ENCODE measurements around the gene TACC2. TPM values are rescaled to one million over a fixed set of nuclear protein-coding genes. Genes with fewer than 3 reads are reported as not detected.

TACC2 gene
- total RNA-seq, 2 experiments from 2014 or later, result not detected

- CTCF ChIA-PET, result no interaction called here
- Mint-ChIP-seq H3K4me3 (no peak overlapping the region), H3K9me3 (no peaks in the 10 kb centered on the region), H3K36me3 (ENCODE audit: low read depth) (no peaks in the 10 kb centered on the region), H3K27ac (no peak overlapping the region), H3K4me1 (ENCODE audit: low read depth) (peaks cover under 1% of the 10 kb centered on the region), H3K27me3 (peaks cover 40% of the 10 kb centered on the region)
- POLR2A ChIA-PET, result no interaction called here
- intact Hi-C loops (cut with micrococcal nuclease), result no loop called here
- ATAC-seq, result no peak
- no peak for DNase-seq
- TF ChIP-seq, protein P1, sequence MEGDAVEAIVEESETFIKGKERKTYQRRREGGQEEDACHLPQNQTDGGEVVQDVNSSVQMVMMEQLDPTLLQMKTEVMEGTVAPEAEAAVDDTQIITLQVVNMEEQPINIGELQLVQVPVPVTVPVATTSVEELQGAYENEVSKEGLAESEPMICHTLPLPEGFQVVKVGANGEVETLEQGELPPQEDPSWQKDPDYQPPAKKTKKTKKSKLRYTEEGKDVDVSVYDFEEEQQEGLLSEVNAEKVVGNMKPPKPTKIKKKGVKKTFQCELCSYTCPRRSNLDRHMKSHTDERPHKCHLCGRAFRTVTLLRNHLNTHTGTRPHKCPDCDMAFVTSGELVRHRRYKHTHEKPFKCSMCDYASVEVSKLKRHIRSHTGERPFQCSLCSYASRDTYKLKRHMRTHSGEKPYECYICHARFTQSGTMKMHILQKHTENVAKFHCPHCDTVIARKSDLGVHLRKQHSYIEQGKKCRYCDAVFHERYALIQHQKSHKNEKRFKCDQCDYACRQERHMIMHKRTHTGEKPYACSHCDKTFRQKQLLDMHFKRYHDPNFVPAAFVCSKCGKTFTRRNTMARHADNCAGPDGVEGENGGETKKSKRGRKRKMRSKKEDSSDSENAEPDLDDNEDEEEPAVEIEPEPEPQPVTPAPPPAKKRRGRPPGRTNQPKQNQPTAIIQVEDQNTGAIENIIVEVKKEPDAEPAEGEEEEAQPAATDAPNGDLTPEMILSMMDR (IDR thresholded peaks at IDR 0.05), result no peak
Observed at GRCh38 chr10:122159141-122159970, 170.4 kb downstream of the TACC2 start.

GRCh38 chr10:122161795-122162194 lies 172.8 kb downstream of the TACC2 start:
- H3K4me3 Mint-ChIP-seq, result no peak overlapping the region

DNA sequence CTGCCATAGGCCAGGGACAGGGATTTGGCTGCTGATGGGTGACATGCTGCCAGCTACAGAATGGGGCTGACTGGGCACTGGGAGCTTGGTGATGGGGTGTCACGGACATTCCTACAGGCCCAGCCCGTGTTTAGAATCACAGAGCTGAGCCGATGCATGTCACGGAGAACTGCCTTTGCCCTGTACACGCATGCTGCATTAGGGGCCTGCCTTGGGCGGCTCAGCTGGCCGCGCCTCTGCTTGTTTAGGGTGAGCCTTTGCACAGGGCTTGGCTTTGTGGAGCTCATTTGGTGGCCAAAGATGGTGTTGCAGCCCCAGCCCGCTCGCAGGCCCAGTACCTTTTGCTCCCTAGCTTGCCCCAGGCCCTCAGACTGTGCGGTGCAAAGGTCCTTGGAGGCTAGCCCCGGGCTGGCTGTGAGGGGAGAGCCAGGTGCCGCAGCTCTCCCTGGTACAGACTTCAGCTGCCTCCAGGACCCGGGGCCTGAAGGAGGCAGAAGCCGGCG lies 173.8 kb downstream of the TACC2 start:
- no peak overlapping the region for H3K4me3 Mint-ChIP-seq
- H3K27me3 Mint-ChIP-seq, result peaks cover 57% of the 10 kb centered on the region
- CTCF ChIA-PET, result no interaction called here
- ATAC-seq (no peak), DNase-seq (no peak)
- no peaks in the 10 kb centered on the region for H3K9me3 Mint-ChIP-seq
- H3K4me1 Mint-ChIP-seq (ENCODE audit: low read depth), result peaks cover 2% of the 10 kb centered on the region
- intact Hi-C loops (cut with micrococcal nuclease), result no loop called here
- H3K36me3 Mint-ChIP-seq (ENCODE audit: low read depth), result no peaks in the 10 kb centered on the region
- POLR2A ChIA-PET, result interaction anchor here (0.5 kb wide), 1 partner anchor 156 kb away, joined by 3 read pairs; no protein-coding TSS in a partner anchor
- TF ChIP-seq, protein P1 (IDR thresholded peaks at IDR 0.05), result no peak
- H3K27ac Mint-ChIP-seq, result no peak overlapping the region

More at GRCh38 chr10:122161795-122162194, 172.8 kb downstream of the TACC2 start:
- DNase-seq (no peak), ATAC-seq (no peak)
- intact Hi-C loops (cut with micrococcal nuclease), result no loop called here
- Mint-ChIP-seq H3K4me1 (ENCODE audit: low read depth) (peaks cover 2% of the 10 kb centered on the region), H3K9me3 (no peaks in the 10 kb centered on the region), H3K27me3 (peaks cover 52% of the 10 kb centered on the region), H3K36me3 (ENCODE audit: low read depth) (no peaks in the 10 kb centered on the region), H3K27ac (no peak overlapping the region)
- TF ChIP-seq, protein P1 (IDR thresholded peaks at IDR 0.05), result no peak
- ChIA-PET POLR2A (no interaction called here), CTCF (interaction anchor here (1.3 kb wide), 1 partner anchor 19 kb away, joined by 3 read pairs; no protein-coding TSS in a partner anchor)

GRCh38 chr10:122163174-122164022 lies 174.4 kb downstream of the TACC2 start:
- ChIA-PET CTCF (no interaction called here), POLR2A (interaction anchor here (0.5 kb wide), 1 partner anchor 157 kb away, joined by 3 read pairs; no protein-coding TSS in a partner anchor)
- no peak overlapping the region for H3K4me3 Mint-ChIP-seq
- no peaks in the 10 kb centered on the region for H3K36me3 Mint-ChIP-seq (ENCODE audit: low read depth)
- TF ChIP-seq, protein P1 (IDR thresholded peaks at IDR 0.05), result no peak
- no peaks in the 10 kb centered on the region for H3K9me3 Mint-ChIP-seq
- DNase-seq (peak; percentile 17), ATAC-seq (peak; percentile 7)
- no peak overlapping the region for H3K27ac Mint-ChIP-seq
- peaks cover 2% of the 10 kb centered on the region for H3K4me1 Mint-ChIP-seq (ENCODE audit: low read depth)
- H3K27me3 Mint-ChIP-seq, result peaks cover 57% of the 10 kb centered on the region
- intact Hi-C loops (cut with micrococcal nuclease), result no loop called here

Measured in activated CD8-positive, alpha-beta T cell treated with anti-CD3 and anti-CD28 coated beads for 36 hours (primary cell).